ENCODE data around the gene AFF3.

- TF ChIP-seq CTCF (IDR thresholded peaks at IDR 0.05; ENCODE audit: low read depth, low read length, missing input control) (no peak), EGR1 (IDR thresholded peaks at IDR 0.05; ENCODE audit: low read depth in 2 of 2) (no peak), RAD21 (IDR thresholded peaks at IDR 0.05) (no peak), TAF1 (conservative IDR thresholded peaks at IDR 0.05) (no peak), HNF4G (IDR thresholded peaks at IDR 0.05) (no peak), YY1 (IDR thresholded peaks at IDR 0.05) (no peak), ZBTB33 (IDR thresholded peaks at IDR 0.05) (no peak), FOXA1 (IDR thresholded peaks at IDR 0.05) (no peak), REST (IDR thresholded peaks at IDR 0.05) (no peak)
- TF ChIP-seq, protein P1, sequence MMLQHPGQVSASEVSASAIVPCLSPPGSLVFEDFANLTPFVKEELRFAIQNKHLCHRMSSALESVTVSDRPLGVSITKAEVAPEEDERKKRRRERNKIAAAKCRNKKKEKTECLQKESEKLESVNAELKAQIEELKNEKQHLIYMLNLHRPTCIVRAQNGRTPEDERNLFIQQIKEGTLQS (IDR thresholded peaks at IDR 0.05), result no peak
These were observed 143.6 kb downstream of the AFF3 start for GRCh38 chr2:99998651-99999320.

All from liver (tissue), 3 donors.